CD8-positive, alpha-beta memory T cell (primary cell): ENCODE data around the gene ADGRD2. TPM values are rescaled to one million over a fixed set of nuclear protein-coding genes. Genes with fewer than 3 reads are reported as not detected.

Experiments
- CTCF ChIA-PET: fragments of 350-600 bp; sonication (Branson Sonifier 250); formaldehyde crosslinking; loops from one replicate; lab custom pipeline; 2021; ENCODE audit warnings: antibody characterized with exemption; lab: Charles Lee
- POLR2A ChIA-PET: fragments of 350-600 bp; sonication (Branson Sonifier 250); formaldehyde crosslinking; loops from one replicate; lab custom pipeline; 2021; ENCODE audit warnings: antibody characterized with exemption; lab: Charles Lee
- DNase-seq, 5 donors: peaks; one replicate each; pipeline versions ENCODE4 v3.0.0 to v3.0.0-alpha.2; 2020 to 2022; ENCODE audit warnings: mixed read lengths in 1 of 5
- H3K27ac ChIP-seq: one replicate; pipeline ENCODE4 v1.7.0; 2013; ENCODE audit warnings: low read depth, mild to moderate bottlenecking, low read length, moderate library complexity
- H3K27me3 ChIP-seq: 2 replicates; pipeline ENCODE4 v1.7.0; 2013; ENCODE audit warnings: low read length, mild to moderate bottlenecking; ENCODE audit not compliant: insufficient read depth, poor library complexity, severe bottlenecking
- H3K36me3 ChIP-seq: 2 replicates; pipeline ENCODE4 v1.7.0; 2013; ENCODE audit warnings: mild to moderate bottlenecking, low read length, moderate library complexity; ENCODE audit not compliant: insufficient read depth
- H3K4me1 ChIP-seq: 2 replicates; pipeline ENCODE4 v1.7.0; 2013; ENCODE audit warnings: mild to moderate bottlenecking, low read length, moderate library complexity; ENCODE audit not compliant: insufficient read depth
- H3K4me3 ChIP-seq: 2 replicates; pipeline ENCODE4 v1.7.0; 2013; ENCODE audit warnings: mild to moderate bottlenecking, low read length
- H3K9me3 ChIP-seq: 2 replicates; pipeline ENCODE4 v1.7.0; 2013; ENCODE audit warnings: mild to moderate bottlenecking, low read length
- H3K27ac Mint-ChIP-seq, 8 donors: one replicate each; pipeline ENCODE4 v1.8.0; 2020 to 2021; ENCODE audit warnings: mixed read lengths in 8 of 8, mild to moderate bottlenecking in 6 of 8, inconsistent platforms in 3 of 8, moderate library complexity in 3 of 8
- H3K27me3 Mint-ChIP-seq, 2 donors: one replicate each; pipeline ENCODE4 v1.8.0; 2020 to 2021; ENCODE audit warnings: mixed read lengths in 2 of 2, mild to moderate bottlenecking in 1 of 2, moderate library complexity in 1 of 2
- H3K36me3 Mint-ChIP-seq, 3 donors: one replicate each; pipeline ENCODE4 v1.8.0; 2020 to 2021; ENCODE audit warnings: mixed read lengths in 3 of 3, inconsistent platforms in 1 of 3, mild to moderate bottlenecking in 1 of 3
- H3K4me1 Mint-ChIP-seq, 3 donors: one replicate each; pipeline ENCODE4 v1.8.0; 2020 to 2021; ENCODE audit warnings: mixed read lengths in 3 of 3, inconsistent platforms in 1 of 3, mild to moderate bottlenecking in 1 of 3
- H3K4me3 Mint-ChIP-seq, 7 donors: one replicate each; pipeline ENCODE4 v1.8.0; 2020 to 2021; ENCODE audit warnings: mixed read lengths in 7 of 7, mild to moderate bottlenecking in 6 of 7, moderate library complexity in 4 of 7, inconsistent platforms in 2 of 7
- H3K9me3 Mint-ChIP-seq, 5 donors: one replicate each; pipeline ENCODE4 v1.8.0; 2020 to 2022; ENCODE audit warnings: mixed read lengths in 5 of 5, mild to moderate bottlenecking in 3 of 5, moderate library complexity in 2 of 5, inconsistent platforms in 1 of 5
- polyA plus RNA-seq: library from polyadenylated mRNA; unstranded; fragments of 300-500 nt; fragmentation: Illumina TruSeq; gene quantifications from one replicate; pipeline ENCODE4 v1.2.3, GENCODE V29; 2021
- total RNA-seq, 2 experiments: library from RNA; stranded (reverse); gene quantifications; one replicate each; pipeline ENCODE4 v1.2.3, GENCODE V29; 2021

The ADGRD2 gene
- total and polyA plus RNA-seq, 3 experiments from 2014 or later: not detected

DNA sequence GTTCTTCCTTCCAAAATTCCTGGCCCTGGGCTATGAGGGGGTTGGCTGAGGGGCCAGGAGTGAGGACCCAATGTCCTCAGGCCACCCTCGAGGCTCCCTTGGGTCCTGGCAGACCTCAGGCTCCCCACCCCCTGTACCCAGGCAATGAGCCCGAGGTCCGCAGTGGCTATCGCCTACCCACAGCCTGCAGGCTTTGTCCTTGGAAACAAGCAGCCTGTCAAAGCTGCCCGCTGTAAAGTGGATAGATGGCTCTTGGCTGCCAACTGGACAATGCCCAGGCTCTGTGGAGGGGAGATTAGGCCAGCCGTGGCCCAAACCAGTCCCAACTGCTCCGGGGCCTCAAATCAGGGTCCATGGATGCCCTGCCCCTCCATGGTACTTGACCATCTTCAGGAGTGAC, 2.2 kb upstream of the ADGRD2 start:
- H3K9me3 Mint-ChIP-seq: no peaks in the 10 kb centered on the region
- ChIA-PET CTCF (no interaction called here), POLR2A (no interaction called here)
- H3K36me3 Mint-ChIP-seq: no peaks in the 10 kb centered on the region
- H3K27ac Mint-ChIP-seq: no peak overlapping the region
- DNase-seq: no peak
- peaks cover 4% of the 10 kb centered on the region for H3K27me3 ChIP-seq
- no peaks in the 10 kb centered on the region for H3K4me1 ChIP-seq
- no peak overlapping the region for H3K4me3 Mint-ChIP-seq
- H3K27me3 Mint-ChIP-seq: peaks cover 28 to 47% of the 10 kb centered on the region in 2 donors
- H3K4me3 ChIP-seq: no peak overlapping the region
- no peaks in the 10 kb centered on the region for H3K36me3 ChIP-seq
- no peaks in the 10 kb centered on the region for H3K4me1 Mint-ChIP-seq
- H3K9me3 ChIP-seq: no peaks in the 10 kb centered on the region
- H3K27ac ChIP-seq: no peak overlapping the region

DNA sequence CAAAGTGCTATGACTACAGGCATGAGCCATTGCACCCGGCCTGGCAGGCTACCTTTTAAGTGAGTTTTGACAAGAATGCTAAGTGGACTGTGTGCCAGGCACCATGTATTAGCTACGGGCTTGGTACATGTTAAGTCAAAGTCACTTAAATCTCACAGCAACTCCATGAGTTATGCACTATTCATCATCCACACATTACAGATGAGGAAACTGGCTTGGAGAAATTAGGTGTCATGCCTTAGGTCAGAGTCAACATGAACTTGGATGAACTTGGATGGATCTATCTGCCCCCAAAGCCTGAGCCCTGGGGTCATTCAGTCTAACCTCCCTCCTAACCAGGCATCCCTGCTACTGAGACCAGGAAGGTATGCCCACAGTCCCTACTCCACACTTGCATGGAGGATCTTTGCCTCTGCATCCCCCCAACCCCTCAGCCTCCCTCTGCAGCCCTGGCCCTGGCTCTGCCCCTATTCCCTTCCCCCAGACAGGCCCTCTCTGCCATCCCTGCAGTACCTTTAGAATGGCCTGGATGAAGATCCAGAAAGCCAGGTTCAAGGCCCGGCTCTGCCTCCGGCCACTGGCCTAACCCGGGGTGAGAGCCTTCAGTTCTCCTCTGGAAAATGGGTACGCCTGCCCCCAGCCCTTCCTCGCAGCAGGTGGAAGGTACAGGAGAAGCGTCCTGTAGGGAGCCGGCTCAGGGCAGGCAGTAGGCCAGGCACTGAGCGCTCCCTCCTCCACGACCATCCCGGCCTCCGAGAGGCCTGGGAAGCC, 685 bp upstream of the ADGRD2 start:
- H3K4me1 ChIP-seq: no peaks in the 10 kb centered on the region
- H3K27ac ChIP-seq: no peak overlapping the region
- H3K27me3 ChIP-seq: peaks cover 4% of the 10 kb centered on the region
- no peaks in the 10 kb centered on the region for H3K4me1 Mint-ChIP-seq
- H3K4me3 Mint-ChIP-seq: no peak overlapping the region
- ChIA-PET POLR2A (no interaction called here), CTCF (no interaction called here)
- H3K9me3 Mint-ChIP-seq: no peaks in the 10 kb centered on the region
- H3K36me3 ChIP-seq: no peaks in the 10 kb centered on the region
- no peak overlapping the region for H3K4me3 ChIP-seq
- H3K9me3 ChIP-seq: no peaks in the 10 kb centered on the region
- DNase-seq: no peak
- peaks cover 25 to 41% of the 10 kb centered on the region in 2 donors for H3K27me3 Mint-ChIP-seq
- H3K27ac Mint-ChIP-seq: no peak overlapping the region
- H3K36me3 Mint-ChIP-seq: no peaks in the 10 kb centered on the region

DNA sequence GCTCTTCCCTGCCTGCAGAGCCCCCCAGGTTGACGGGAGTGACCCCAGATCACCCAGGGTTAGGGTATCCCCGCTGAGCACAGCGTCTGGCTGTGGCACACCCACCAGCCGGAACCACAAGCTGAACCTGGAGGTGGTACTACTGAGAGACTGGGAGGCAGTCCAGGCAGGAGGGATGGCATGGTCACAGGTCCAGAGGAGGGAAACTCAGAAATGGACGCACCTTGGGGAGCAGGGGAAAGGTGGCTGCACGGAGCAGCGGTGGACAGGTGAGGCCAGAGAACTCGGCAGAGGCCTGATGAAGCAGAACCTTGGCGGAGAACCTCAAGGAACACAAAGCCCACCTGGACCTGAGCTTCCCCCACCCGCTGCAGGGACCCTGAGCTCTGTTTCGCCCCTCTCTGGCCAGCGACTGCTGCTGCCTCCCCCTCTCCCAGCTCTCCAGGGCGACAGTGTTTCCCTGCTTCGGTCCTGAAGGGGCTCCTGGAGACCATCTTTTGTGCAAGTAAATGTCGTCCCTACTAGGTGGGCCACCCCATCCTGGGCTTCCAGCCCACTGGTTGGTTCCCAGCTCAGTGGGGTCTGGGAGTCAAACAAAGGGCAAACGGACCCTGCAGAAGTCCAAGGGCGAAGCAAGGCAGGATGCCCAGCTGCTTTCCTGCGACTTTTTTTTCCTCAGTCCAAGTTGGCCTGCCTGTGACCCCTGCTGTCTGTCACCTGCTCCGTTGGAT, 845 bp downstream of the ADGRD2 start:
- DNase-seq: no peak
- ChIA-PET POLR2A (no interaction called here), CTCF (no interaction called here)
- H3K4me3 Mint-ChIP-seq: no peak overlapping the region
- Histone ChIP-seq H3K9me3 (no peaks in the 10 kb centered on the region), H3K4me3 (no peak overlapping the region), H3K27ac (no peak overlapping the region), H3K27me3 (peaks cover 4% of the 10 kb centered on the region), H3K36me3 (no peaks in the 10 kb centered on the region), H3K4me1 (no peaks in the 10 kb centered on the region)
- H3K36me3 Mint-ChIP-seq: no peaks in the 10 kb centered on the region
- no peaks in the 10 kb centered on the region for H3K4me1 Mint-ChIP-seq
- no peaks in the 10 kb centered on the region for H3K9me3 Mint-ChIP-seq
- peaks cover 21 to 33% of the 10 kb centered on the region in 2 donors for H3K27me3 Mint-ChIP-seq
- H3K27ac Mint-ChIP-seq: no peak overlapping the region

DNA sequence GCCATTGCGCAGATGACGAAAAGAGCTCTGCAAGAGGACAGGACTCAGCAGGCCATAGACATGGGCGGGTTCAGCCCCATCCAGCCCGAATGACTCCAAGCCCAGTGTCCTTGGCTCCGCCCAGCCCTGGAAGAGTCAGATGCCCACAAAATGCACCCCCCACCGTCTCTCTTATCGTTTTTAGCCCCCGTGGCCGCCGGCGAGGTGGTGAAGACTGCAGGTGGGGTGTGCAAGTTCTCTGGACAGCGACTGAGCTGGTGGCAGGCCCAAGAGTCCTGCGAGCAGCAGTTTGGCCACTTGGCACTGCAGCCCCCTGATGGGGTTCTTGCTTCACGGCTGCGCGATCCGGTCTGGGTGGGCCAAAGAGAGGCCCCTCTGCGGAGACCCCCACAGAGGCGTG, 2.1 kb downstream of the ADGRD2 start:
- no peaks in the 10 kb centered on the region for H3K36me3 Mint-ChIP-seq
- H3K9me3 Mint-ChIP-seq: no peaks in the 10 kb centered on the region
- CTCF ChIA-PET: no interaction called here

DNA sequence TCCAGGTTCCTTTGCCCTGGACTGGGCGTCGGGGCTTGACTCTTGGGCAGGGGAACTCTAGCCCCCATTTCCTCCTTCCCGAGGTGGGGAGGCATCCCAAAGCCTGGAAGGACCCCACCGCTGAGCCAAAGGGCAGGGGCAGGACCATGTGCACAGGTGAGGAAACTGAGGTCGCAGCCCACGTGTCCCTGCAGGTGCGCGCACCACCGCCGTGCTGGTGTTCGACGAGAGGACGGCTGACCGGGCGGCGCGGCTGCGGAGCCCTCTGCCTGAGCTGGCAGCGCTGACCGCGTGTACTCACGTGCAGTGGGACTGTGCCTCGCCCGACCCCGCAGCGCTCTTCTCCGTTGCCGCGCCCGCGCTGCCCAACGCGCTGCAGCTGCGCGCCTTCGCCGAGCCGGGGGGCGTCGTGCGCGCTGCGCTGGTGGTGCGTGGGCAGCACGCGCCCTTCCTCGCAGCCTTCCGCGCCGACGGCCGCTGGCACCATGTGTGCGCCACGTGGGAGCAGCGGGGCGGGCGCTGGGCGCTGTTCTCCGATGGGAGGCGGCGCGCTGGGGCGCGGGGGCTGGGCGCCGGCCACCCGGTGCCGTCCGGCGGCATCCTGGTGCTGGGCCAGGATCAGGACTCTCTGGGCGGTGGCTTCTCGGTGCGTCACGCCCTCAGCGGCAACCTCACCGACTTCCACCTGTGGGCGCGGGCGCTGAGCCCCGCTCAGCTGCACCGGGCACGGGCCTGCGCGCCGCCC, 2.8 kb downstream of the ADGRD2 start:
- Mint-ChIP-seq H3K36me3 (no peaks in the 10 kb centered on the region), H3K27me3 (peaks cover 21 to 28% of the 10 kb centered on the region in 2 donors), H3K4me3 (no peak overlapping the region), H3K27ac (no peak overlapping the region), H3K9me3 (no peaks in the 10 kb centered on the region), H3K4me1 (no peaks in the 10 kb centered on the region)
- ChIA-PET POLR2A (no interaction called here), CTCF (no interaction called here)
- H3K27ac ChIP-seq: no peak overlapping the region
- H3K9me3 ChIP-seq: no peaks in the 10 kb centered on the region
- H3K4me1 ChIP-seq: no peaks in the 10 kb centered on the region
- H3K36me3 ChIP-seq: no peaks in the 10 kb centered on the region
- no peak for DNase-seq
- H3K27me3 ChIP-seq: peaks cover 4% of the 10 kb centered on the region
- no peak overlapping the region for H3K4me3 ChIP-seq

More for the DNA sequence above, 2.1 kb downstream of the ADGRD2 start:
- Histone ChIP-seq H3K27me3 (peaks cover 4% of the 10 kb centered on the region), H3K4me3 (no peak overlapping the region), H3K4me1 (no peaks in the 10 kb centered on the region), H3K9me3 (no peaks in the 10 kb centered on the region), H3K36me3 (no peaks in the 10 kb centered on the region), H3K27ac (no peak overlapping the region)
- DNase-seq: no peak
- POLR2A ChIA-PET: no interaction called here
- Mint-ChIP-seq H3K27ac (no peak overlapping the region), H3K27me3 (peaks cover 21 to 28% of the 10 kb centered on the region in 2 donors), H3K4me3 (no peak overlapping the region), H3K4me1 (no peaks in the 10 kb centered on the region)

DNA sequence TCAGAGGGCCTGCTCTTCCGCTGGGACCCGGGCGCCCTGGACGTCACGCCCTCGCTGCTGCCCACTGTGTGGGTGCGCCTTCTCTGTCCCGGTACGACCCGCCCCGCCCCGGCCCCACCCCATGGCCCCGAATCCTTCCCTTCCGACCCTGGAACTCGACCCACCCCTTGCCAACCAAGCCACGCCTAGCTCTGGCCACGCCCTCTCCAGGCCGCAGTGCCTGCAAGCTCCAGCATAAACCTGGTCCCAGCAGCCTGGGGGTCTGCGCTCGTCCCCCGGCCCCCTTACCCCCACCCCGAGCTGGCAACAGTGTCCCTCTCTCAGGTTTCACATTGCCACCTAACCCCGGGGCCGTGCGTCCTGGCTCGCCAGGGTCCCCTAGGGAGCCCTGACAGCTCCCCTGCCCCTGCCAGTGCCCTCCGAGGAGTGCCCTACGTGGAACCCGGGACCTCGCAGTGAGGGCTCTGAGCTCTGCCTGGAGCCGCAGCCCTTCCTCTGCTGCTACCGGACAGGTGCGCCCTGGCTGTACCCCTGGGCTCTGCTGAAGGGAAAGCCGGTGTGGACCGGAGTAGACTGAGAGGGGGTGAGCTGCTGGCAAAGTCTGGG, 3.4 kb downstream of the ADGRD2 start:
- POLR2A ChIA-PET: no interaction called here
- no peaks in the 10 kb centered on the region for H3K4me1 ChIP-seq
- peaks cover 4% of the 10 kb centered on the region for H3K27me3 ChIP-seq
- no peaks in the 10 kb centered on the region for H3K9me3 ChIP-seq
- no peak overlapping the region for H3K27ac ChIP-seq
- no peaks in the 10 kb centered on the region for H3K36me3 ChIP-seq
- Mint-ChIP-seq H3K27ac (no peak overlapping the region), H3K4me1 (no peaks in the 10 kb centered on the region), H3K4me3 (no peak overlapping the region), H3K36me3 (no peaks in the 10 kb centered on the region), H3K9me3 (no peaks in the 10 kb centered on the region), H3K27me3 (peaks cover 22 to 23% of the 10 kb centered on the region in 2 donors)
- H3K4me3 ChIP-seq: no peak overlapping the region
- DNase-seq: no peak
- CTCF ChIA-PET: no interaction called here

DNA sequence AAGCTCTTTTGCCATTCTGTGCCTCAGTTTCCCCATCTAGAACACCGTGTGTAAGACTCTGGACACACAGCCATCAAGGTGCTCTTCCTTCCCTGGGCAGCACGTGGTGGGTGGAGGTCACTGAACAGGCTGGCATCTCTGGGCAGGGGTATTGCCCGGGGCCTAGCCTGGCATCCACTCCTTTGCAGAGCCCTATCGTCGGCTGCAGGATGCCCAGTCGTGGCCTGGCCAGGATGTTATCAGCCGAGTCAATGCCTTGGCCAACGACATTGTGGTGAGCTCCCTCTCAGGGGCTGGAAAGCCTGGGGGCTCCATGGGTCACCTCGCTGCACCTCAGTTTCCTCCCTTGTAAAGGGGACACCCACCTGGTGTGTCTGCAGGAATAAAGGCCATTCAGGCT, 4.0 kb downstream of the ADGRD2 start:
- Histone ChIP-seq H3K4me3 (no peak overlapping the region), H3K36me3 (no peaks in the 10 kb centered on the region), H3K9me3 (no peaks in the 10 kb centered on the region), H3K4me1 (no peaks in the 10 kb centered on the region), H3K27me3 (peaks cover 4% of the 10 kb centered on the region), H3K27ac (no peak overlapping the region)
- ChIA-PET CTCF (no interaction called here), POLR2A (no interaction called here)
- DNase-seq: no peak
- H3K4me3 Mint-ChIP-seq: no peak overlapping the region
- no peaks in the 10 kb centered on the region for H3K9me3 Mint-ChIP-seq
- no peak overlapping the region for H3K27ac Mint-ChIP-seq
- no peaks in the 10 kb centered on the region for H3K4me1 Mint-ChIP-seq
- H3K36me3 Mint-ChIP-seq: no peaks in the 10 kb centered on the region
- H3K27me3 Mint-ChIP-seq: peaks cover 22% of the 10 kb centered on the region in 2 donors
